EL (cell line): ENCODE data around the gene CATSPERE.
"Not testable (repeated sequence)": the region's sequence is repeated elsewhere in the genome, so short reads cannot be mapped to it uniquely, and the experiment has no call there.

Experiments used
- DNase-seq: peaks from one replicate; pipeline ENCODE4 v3.0.0-alpha.2; 2016

CATSPERE gene

DNA sequence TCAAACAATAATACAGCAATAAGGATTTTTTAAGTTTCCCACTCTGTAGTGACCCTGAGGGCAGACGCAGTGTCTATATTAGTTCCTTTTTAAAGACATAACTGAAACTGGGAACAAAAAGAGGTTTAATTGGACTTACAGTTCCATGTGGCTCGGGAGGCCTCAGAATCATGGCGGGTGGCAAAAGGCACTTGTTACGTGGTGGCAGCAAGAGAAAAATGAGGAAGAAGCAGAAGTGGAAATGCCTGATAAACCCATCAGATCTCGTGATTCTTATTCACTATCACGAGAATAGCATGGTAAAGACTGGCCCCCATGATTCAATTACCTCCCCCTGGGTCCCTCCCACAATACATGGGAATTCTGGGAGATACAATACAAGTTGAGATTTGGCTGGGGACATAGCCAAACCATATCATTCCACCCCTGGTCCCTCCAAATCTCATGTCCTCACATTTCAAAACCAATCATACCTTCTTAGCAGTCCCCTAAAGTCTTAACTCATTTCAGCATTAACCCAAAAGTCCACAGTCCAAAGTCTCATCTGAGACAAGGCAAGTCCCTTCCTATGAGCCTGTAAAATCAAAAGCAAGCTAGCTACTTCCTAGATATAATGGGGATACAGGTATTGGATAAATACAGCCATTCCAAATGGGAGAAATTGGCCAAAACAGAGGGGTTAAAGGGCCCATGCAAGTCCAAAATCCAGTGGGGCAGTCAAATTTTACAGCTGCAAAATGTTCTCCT, 205.8 kb downstream of the CATSPERE start:
- DNase-seq, result not testable (repeated sequence)

DNA sequence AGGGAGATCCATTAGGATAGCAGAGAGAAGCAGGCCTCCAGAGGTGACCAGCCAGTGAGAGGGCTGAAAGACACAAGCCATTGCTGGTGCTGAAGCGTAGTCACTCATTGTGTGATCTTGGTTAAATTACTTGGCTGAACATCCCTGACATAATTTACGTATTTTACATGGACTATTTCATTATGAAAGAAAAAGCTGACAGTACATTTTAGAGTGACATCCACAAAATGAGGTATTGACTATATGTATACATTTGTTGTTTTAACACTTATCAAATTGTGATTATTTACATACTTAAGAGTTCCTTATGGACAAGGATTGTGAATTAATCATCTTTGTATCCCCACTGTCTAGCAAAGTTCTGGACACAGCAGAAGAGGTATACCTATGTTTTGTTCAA, 206.7 kb downstream of the CATSPERE start:
- DNase-seq, result no peak

DNA sequence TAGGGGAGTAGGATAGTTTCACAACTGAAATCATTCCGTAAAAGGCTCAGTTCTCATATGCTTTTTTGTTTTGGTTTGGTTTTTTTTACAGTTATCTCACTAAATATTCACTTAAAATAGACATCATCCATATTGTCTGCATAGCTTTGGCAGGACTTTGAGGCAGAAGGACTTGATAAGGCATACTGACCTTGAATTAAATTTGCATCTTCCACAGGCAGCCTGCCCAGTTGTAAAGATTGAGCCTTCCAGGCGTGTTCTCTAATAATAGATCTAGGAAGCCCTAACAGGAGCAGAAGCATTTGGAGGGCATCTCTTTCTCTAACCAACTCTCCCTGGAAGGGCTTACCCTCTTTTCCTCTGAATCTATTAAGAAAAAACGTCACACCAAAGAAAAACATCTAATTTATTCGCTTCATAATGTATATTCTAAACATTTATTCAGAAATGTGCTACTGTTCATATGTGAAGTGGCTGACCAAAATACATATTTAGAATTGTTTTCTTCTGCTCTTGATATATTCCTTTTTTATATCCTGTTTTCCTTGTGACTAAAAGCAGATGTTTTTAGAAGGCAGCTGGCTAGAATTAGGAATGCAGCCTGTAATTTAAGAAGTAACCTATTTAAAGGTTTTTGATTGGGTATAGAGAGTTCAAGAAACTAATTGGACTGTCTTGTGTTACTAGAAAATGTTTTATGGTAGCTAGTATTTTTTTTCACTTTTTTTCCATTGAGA, 212.0 kb downstream of the CATSPERE start:
- peak; percentile 18 for DNase-seq

GRCh38 chr1:244674446-244674845, 213.4 kb downstream of the CATSPERE start:
- DNase-seq, result peak; percentile 16

- no peak for DNase-seq
Measured at GRCh38 chr1:244675167-244675566, 214.1 kb downstream of the CATSPERE start.

GRCh38 chr1:244678697-244679096, 217.6 kb downstream of the CATSPERE start:
- no peak for DNase-seq

- DNase-seq, result no peak
Measured at GRCh38 chr1:244680667-244681066, 219.6 kb downstream of the CATSPERE start.

GRCh38 chr1:244682087-244682486, 221.0 kb downstream of the CATSPERE start:
- not testable (repeated sequence) for DNase-seq
